Measurements from ENCODE around the gene TBC1D22A. TPM values are rescaled to one million over a fixed set of nuclear protein-coding genes. Genes with fewer than 3 reads are reported as not detected.

TBC1D22A gene
- total RNA-seq, 4 donors from 2014 or later: 15.6 to 21.7 (median 20.5) TPM

DNA sequence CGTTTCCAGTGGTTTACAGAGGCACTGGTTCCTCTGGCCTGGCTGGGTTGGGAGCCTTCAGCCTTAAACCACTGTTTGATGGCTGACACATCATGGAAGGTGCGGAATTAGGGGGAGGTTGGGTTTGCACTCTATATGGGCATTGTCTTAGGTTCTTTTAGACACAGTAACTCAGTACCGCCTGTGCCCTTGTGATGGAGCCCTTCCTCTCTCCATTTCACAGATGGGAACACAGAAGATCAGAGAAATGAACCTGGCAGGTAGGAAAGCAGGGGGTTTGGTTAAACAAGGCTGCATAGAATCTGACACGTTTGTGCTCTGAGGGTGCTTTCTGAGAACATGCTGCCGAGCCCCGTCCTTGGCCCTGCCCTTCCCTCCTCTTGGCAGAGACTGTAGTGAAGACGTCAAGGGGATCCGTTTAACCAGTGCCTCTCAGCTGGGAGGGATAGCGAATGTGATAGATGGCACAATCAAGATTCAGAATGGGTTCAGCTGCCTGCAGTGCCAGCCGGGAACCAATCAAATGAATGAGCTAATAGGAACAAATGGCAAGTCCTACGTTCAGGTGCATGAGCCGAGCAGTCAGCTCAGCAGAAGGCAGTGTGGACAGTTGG lies 228.6 kb downstream of the TBC1D22A start:
- intact Hi-C loops (cut with DNase I): no loop called here
- no peak for DNase-seq
- WGBS, 2 donors: 84 to 89% methylated on average over 8 to 10 of the region's 12 CpGs

DNA sequence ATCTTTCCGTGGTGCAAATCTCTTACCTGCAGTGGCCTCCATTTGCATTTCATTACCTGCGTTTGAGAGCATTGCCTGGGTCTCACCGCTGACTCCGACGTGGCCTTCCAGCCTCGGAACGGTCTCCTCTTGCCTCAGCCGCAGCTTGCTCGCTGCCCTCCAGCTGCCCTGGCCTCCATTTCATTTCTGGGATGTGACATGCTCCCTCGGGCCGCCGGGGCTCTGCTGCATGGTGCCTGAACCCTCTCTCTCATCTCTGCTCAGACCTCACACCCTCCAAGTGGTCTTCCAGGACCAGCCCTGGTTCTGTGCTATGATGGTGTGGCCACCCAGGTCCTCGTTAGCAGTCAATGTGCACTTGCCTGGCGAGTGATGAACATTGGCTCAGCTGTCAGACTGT lies 229.2 kb downstream of the TBC1D22A start:
- Histone ChIP-seq H3K9me3 (no peaks in the 10 kb centered on the region), H3K36me3 (peaks cover 0 to 48% (median 9%) of the 10 kb centered on the region in 3 donors), H3K4me1 (peaks cover 0 to 17% (median 0%) of the 10 kb centered on the region in 3 donors), H3K27ac (no peak overlapping the region), H3K27me3 (no peaks in the 10 kb centered on the region), H3K4me3 (no peak overlapping the region)
- 92 to 98% methylated on average over 12 to 13 of the region's 14 CpGs for WGBS, 2 donors
- TF ChIP-seq, protein P1, sequence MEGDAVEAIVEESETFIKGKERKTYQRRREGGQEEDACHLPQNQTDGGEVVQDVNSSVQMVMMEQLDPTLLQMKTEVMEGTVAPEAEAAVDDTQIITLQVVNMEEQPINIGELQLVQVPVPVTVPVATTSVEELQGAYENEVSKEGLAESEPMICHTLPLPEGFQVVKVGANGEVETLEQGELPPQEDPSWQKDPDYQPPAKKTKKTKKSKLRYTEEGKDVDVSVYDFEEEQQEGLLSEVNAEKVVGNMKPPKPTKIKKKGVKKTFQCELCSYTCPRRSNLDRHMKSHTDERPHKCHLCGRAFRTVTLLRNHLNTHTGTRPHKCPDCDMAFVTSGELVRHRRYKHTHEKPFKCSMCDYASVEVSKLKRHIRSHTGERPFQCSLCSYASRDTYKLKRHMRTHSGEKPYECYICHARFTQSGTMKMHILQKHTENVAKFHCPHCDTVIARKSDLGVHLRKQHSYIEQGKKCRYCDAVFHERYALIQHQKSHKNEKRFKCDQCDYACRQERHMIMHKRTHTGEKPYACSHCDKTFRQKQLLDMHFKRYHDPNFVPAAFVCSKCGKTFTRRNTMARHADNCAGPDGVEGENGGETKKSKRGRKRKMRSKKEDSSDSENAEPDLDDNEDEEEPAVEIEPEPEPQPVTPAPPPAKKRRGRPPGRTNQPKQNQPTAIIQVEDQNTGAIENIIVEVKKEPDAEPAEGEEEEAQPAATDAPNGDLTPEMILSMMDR (IDR thresholded peaks at IDR 0.05): no peak
- intact Hi-C loops (cut with DNase I): no loop called here
- DNase-seq: no peak

More for the DNA sequence above, 228.6 kb downstream of the TBC1D22A start:
- no peak for TF ChIP-seq POLR2A (IDR thresholded peaks at IDR 0.05)
- TF ChIP-seq, protein P1 (IDR thresholded peaks at IDR 0.05): no peak
- Histone ChIP-seq H3K27me3 (no peaks in the 10 kb centered on the region), H3K4me1 (peaks cover 0 to 17% (median 0%) of the 10 kb centered on the region in 3 donors), H3K36me3 (peaks cover 0 to 43% (median 9%) of the 10 kb centered on the region in 3 donors), H3K27ac (no peak overlapping the region), H3K4me3 (no peak overlapping the region), H3K9me3 (no peaks in the 10 kb centered on the region)

DNA sequence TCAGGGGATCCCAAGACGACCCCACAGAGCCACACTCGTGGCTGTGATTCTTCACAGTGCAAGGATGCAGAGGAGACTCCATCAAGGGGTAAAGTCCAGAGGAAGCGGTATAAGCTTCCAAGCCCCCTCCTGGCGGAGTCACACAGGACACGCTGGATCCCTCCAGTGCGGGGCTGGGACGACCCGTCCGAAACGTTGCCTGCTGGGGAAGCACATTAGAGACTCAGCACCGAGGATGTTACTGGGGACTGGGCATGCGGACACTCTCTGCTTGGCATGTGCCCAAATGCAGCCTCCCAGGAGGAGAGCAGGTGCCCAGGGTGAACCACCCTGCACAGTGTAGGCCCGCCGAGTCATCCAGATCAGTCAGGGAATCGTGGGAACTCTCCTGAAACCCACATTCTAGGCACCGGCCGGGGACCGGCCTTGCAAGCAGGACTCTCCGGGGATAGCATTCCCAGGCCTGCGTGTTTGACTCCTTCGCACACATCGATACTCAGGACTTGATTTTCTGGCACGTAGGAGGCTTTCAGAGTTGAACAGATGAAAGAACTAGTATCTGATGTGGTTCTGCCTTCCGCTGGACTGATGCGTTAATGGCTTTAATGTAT lies 229.8 kb downstream of the TBC1D22A start:
- H3K4me3 ChIP-seq: no peak overlapping the region

DNA sequence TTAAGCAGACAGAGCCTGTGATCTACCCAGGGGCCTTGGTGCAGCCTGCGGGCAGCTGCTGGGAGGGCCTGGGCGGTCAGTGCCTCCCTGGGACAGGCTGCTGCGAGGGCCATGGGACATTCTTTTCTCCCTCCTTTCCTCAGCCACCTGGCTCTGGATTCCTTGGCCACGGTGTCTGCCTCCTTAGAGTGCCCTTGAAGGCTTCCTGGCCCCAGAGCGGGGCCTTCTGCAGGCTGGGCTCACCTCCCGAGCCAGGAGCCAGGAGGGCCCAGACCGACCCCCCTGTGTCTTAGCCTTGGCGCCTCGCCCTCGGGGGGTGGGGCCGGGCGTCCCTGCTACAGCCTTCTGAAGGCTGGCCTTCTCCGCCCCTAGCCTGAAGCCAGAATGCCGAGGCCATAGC lies 231.2 kb downstream of the TBC1D22A start:
- Histone ChIP-seq H3K9me3 (no peaks in the 10 kb centered on the region), H3K27ac (peak overlapping the region in 2 of 4 donors; percentile 31 to 38), H3K4me1 (peaks cover 0 to 17% (median 0%) of the 10 kb centered on the region in 3 donors), H3K4me3 (no peak overlapping the region), H3K36me3 (peaks cover 0 to 65% (median 15%) of the 10 kb centered on the region in 3 donors), H3K27me3 (no peaks in the 10 kb centered on the region)
- TF ChIP-seq, protein P1 (IDR thresholded peaks at IDR 0.05): no peak
- TF ChIP-seq POLR2A (IDR thresholded peaks at IDR 0.05): no peak
- no peak for DNase-seq
- WGBS, 2 donors: 44 to 51% methylated on average over 4 to 11 of the region's 14 CpGs
- intact Hi-C loops (cut with DNase I): no loop called here

More for the DNA sequence above, 229.8 kb downstream of the TBC1D22A start:
- TF ChIP-seq, protein P1 (IDR thresholded peaks at IDR 0.05): no peak
- TF ChIP-seq POLR2A (IDR thresholded peaks at IDR 0.05): no peak
- H3K9me3 ChIP-seq: no peaks in the 10 kb centered on the region
- H3K27ac ChIP-seq: no peak overlapping the region
- intact Hi-C loops (cut with DNase I): no loop called here
- no peak for DNase-seq
- WGBS, 2 donors: 82 to 87% methylated on average over 2 to 18 of the region's 25 CpGs
- H3K27me3 ChIP-seq: no peaks in the 10 kb centered on the region
- peaks cover 0 to 51% (median 9%) of the 10 kb centered on the region in 3 donors for H3K36me3 ChIP-seq
- peaks cover 0 to 17% (median 0%) of the 10 kb centered on the region in 3 donors for H3K4me1 ChIP-seq

DNA sequence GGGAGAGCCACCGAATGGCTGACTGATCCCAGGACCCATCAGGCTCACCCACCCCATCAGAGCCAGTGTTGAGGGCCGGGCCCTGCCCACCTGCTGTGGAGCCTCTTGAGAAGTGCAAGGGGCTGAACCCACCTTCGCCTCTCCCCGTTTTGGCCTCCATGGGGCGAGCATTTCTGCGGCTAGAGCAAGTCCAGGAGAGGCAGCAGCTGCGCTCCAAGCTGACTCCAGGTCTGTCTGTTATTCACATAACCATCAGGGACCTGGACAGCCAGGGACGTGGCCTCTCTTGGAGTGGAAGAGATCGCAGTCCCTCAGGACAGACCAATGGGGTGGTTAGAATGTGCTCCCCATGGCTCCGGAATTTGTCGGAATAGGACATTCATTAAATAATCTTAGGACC lies 231.8 kb downstream of the TBC1D22A start:
- DNase-seq: no peak
- Histone ChIP-seq H3K9me3 (no peaks in the 10 kb centered on the region), H3K4me3 (no peak overlapping the region), H3K27ac (peak overlapping the region in 1 of 4 donors; percentile 38), H3K27me3 (no peaks in the 10 kb centered on the region), H3K36me3 (peaks cover 0 to 72% (median 15%) of the 10 kb centered on the region in 3 donors), H3K4me1 (peaks cover 0 to 17% (median 0%) of the 10 kb centered on the region in 3 donors)
- intact Hi-C loops (cut with DNase I): no loop called here
- WGBS, 2 donors: 83 to 100% methylated on average over 3 to 7 of the region's 11 CpGs
- TF ChIP-seq, protein P1 (IDR thresholded peaks at IDR 0.05): no peak
- no peak for TF ChIP-seq POLR2A (IDR thresholded peaks at IDR 0.05)
